ENCODE measurements around the gene LSM4. TPM values are rescaled to one million over a fixed set of nuclear protein-coding genes. Genes with fewer than 3 reads are reported as not detected.

The LSM4 gene
- total and polyA plus RNA-seq, 2 of the 13 experiments (the other 11 are each of a cell fraction or from before 2014, with no cell fraction given): 65.8 to 166 TPM

DNA sequence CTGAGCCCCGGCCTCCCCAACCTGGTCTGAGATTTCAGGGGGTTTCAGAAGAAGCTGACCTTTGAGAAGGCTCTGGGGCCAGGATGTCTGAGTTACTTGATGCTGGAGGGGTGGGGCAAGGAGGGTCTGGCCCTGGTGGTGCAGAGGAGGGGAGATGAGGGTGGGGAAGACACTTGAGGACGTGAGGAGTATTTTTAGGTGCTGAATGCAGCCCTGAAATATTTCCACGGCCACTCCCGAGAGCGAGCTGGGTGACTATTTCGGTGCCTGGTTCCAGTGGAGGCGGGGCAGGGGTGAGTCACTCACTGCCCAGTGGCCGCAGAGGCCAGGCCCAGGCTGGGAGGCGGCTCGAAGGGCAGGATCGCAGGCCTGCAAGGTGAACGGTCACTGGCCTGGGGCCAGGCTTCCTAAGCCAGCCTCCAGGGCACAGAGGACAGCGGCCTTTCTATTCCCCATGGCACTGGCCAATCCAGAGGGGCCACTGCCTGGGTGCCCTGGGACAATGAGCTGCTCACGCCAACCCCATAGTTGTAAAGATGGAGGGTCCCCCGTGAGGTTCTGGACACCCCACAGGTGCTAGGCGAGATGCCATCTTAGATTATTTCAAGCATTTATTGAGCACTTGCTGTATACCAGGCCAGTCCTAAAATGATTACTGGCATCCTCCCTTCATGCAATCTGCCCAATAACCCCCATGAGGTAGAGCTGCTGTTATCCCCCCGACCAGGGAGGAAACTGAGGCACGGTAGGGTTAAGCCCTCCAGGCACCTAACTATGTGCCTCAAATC, 21.8 kb downstream of the LSM4 start (continued):
- TF ChIP-seq, protein P1, sequence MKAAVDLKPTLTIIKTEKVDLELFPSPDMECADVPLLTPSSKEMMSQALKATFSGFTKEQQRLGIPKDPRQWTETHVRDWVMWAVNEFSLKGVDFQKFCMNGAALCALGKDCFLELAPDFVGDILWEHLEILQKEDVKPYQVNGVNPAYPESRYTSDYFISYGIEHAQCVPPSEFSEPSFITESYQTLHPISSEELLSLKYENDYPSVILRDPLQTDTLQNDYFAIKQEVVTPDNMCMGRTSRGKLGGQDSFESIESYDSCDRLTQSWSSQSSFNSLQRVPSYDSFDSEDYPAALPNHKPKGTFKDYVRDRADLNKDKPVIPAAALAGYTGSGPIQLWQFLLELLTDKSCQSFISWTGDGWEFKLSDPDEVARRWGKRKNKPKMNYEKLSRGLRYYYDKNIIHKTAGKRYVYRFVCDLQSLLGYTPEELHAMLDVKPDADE (CRISPR knock-in tag; IDR thresholded peaks at IDR 0.05): no peak
- TF ChIP-seq CHD4 (IDR thresholded peaks at IDR 0.05; ENCODE audit: borderline replicate concordance, low read length) (peak; percentile 20; the same call in 1 of the 2 replicates), PRMT3 (CRISPR knock-in tag; IDR thresholded peaks at IDR 0.05; ENCODE audit: borderline replicate concordance, low read depth) (no peak), IKZF1 (IDR thresholded peaks at IDR 0.05) (no peak), HDAC1 (CRISPR knock-in tag; IDR thresholded peaks at IDR 0.05) (peak; percentile 75; the same call in 1 of the 2 replicates), KAT7 (CRISPR knock-in tag; IDR thresholded peaks at IDR 0.05; ENCODE audit: borderline replicate concordance) (no peak), SALL1 (CRISPR knock-in tag; IDR thresholded peaks at IDR 0.05) (peak; percentile 62; the same call in 1 of the 2 replicates), ZNF33B (CRISPR knock-in tag; IDR thresholded peaks at IDR 0.05) (no peak), SCMH1 (CRISPR knock-in tag; IDR thresholded peaks at IDR 0.05; ENCODE audit: borderline replicate concordance) (no peak), TARDBP (CRISPR knock-in tag; IDR thresholded peaks at IDR 0.05) (no peak), NR2F1 (CRISPR knock-in tag; IDR thresholded peaks at IDR 0.05) (no peak), LCORL (IDR thresholded peaks at IDR 0.05) (no peak), LCORL (CRISPR knock-in tag; IDR thresholded peaks at IDR 0.05) (peak; percentile 73), ZBTB20 (CRISPR knock-in tag; IDR thresholded peaks at IDR 0.05; ENCODE audit: borderline replicate concordance, low read depth) (no peak), TBP (CRISPR knock-in tag; IDR thresholded peaks at IDR 0.05) (no peak), POLR2AphosphoS5 (IDR thresholded peaks at IDR 0.05; ENCODE audit: low read depth, low read length) (no peak), MNT (IDR thresholded peaks at IDR 0.05) (no peak), CBX5 (CRISPR knock-in tag; IDR thresholded peaks at IDR 0.05; ENCODE audit: borderline replicate concordance) (no peak; the same call in 1 of the 2 replicates), RAD51 (IDR thresholded peaks at IDR 0.05; ENCODE audit: borderline replicate concordance) (no peak), RNF2 (conservative IDR thresholded peaks at IDR 0.05; ENCODE audit: low read depth) (no peak)
- TF ChIP-seq, protein P2, sequence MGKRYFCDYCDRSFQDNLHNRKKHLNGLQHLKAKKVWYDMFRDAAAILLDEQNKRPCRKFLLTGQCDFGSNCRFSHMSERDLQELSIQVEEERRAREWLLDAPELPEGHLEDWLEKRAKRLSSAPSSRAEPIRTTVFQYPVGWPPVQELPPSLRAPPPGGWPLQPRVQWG (CRISPR knock-in tag; IDR thresholded peaks at IDR 0.05; ENCODE audit: borderline replicate concordance, low read depth): no peak
- TF ChIP-seq, protein P3, sequence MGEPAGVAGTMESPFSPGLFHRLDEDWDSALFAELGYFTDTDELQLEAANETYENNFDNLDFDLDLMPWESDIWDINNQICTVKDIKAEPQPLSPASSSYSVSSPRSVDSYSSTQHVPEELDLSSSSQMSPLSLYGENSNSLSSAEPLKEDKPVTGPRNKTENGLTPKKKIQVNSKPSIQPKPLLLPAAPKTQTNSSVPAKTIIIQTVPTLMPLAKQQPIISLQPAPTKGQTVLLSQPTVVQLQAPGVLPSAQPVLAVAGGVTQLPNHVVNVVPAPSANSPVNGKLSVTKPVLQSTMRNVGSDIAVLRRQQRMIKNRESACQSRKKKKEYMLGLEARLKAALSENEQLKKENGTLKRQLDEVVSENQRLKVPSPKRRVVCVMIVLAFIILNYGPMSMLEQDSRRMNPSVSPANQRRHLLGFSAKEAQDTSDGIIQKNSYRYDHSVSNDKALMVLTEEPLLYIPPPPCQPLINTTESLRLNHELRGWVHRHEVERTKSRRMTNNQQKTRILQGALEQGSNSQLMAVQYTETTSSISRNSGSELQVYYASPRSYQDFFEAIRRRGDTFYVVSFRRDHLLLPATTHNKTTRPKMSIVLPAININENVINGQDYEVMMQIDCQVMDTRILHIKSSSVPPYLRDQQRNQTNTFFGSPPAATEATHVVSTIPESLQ (CRISPR knock-in tag; conservative IDR thresholded peaks at IDR 0.05): no peak
- TF ChIP-seq, protein P4, sequence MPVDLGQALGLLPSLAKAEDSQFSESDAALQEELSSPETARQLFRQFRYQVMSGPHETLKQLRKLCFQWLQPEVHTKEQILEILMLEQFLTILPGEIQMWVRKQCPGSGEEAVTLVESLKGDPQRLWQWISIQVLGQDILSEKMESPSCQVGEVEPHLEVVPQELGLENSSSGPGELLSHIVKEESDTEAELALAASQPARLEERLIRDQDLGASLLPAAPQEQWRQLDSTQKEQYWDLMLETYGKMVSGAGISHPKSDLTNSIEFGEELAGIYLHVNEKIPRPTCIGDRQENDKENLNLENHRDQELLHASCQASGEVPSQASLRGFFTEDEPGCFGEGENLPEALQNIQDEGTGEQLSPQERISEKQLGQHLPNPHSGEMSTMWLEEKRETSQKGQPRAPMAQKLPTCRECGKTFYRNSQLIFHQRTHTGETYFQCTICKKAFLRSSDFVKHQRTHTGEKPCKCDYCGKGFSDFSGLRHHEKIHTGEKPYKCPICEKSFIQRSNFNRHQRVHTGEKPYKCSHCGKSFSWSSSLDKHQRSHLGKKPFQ (CRISPR knock-in tag; IDR thresholded peaks at IDR 0.05; ENCODE audit: insufficient replicate concordance): no peak
